Hematopoietic multipotent progenitor cell treated with erythropoietin and hydrocortisone succinate and interleukin-3 and kit ligand, for 6 days (in vitro differentiated cells): ENCODE results near the gene ASXL2.
"Not testable (repeated sequence)": the region's sequence is repeated elsewhere in the genome, so short reads cannot be mapped to it uniquely, and the experiment has no call there.

Experiments
- DNase-seq: peaks from one replicate; pipeline ENCODE4 v3.0.0-alpha.2; 2015

ASXL2 gene

GRCh38 chr2:25831746-25832449 lies 46.4 kb downstream of the ASXL2 start:
- DNase-seq = peak; percentile 37

- no peak for DNase-seq
Measured at GRCh38 chr2:25829828-25830227, 48.5 kb downstream of the ASXL2 start.

GRCh38 chr2:25829377-25829704 lies 48.9 kb downstream of the ASXL2 start:
- DNase-seq = no peak

- not testable (repeated sequence) for DNase-seq
Measured at GRCh38 chr2:25828532-25829376, 49.5 kb downstream of the ASXL2 start.

GRCh38 chr2:25825238-25825637 lies 53.0 kb downstream of the ASXL2 start:
- DNase-seq = peak; percentile 13

GRCh38 chr2:25824718-25825117 lies 53.6 kb downstream of the ASXL2 start:
- no peak for DNase-seq

GRCh38 chr2:25824216-25824615 lies 54.1 kb downstream of the ASXL2 start:
- DNase-seq = no peak

GRCh38 chr2:25822190-25823117 lies 55.8 kb downstream of the ASXL2 start:
- peak; percentile 52 for DNase-seq

GRCh38 chr2:25821225-25822056 lies 56.8 kb downstream of the ASXL2 start:
- peak; percentile 10 for DNase-seq

GRCh38 chr2:25819597-25820039 lies 58.7 kb downstream of the ASXL2 start:
- DNase-seq = peak; percentile 34

- no peak for DNase-seq
Measured at GRCh38 chr2:25817630-25818029, 60.7 kb downstream of the ASXL2 start.

- DNase-seq = no peak
Measured at GRCh38 chr2:25817006-25817405, 61.3 kb downstream of the ASXL2 start.

- DNase-seq = no peak
Measured at GRCh38 chr2:25816249-25816648, 62.0 kb downstream of the ASXL2 start.

GRCh38 chr2:25814681-25815080 lies 63.6 kb downstream of the ASXL2 start:
- DNase-seq = no peak

- no peak for DNase-seq
Measured at GRCh38 chr2:25810428-25810827, 67.9 kb downstream of the ASXL2 start.

GRCh38 chr2:25809646-25810045 lies 68.6 kb downstream of the ASXL2 start:
- DNase-seq = no peak

- DNase-seq = no peak
Measured at GRCh38 chr2:25808006-25808383, 70.3 kb downstream of the ASXL2 start.

- DNase-seq = no peak
Measured at GRCh38 chr2:25806941-25807340, 71.3 kb downstream of the ASXL2 start.

- no peak for DNase-seq
Measured at GRCh38 chr2:25805987-25806386, 72.3 kb downstream of the ASXL2 start.

GRCh38 chr2:25804338-25804737 lies 73.9 kb downstream of the ASXL2 start:
- DNase-seq = no peak

GRCh38 chr2:25799301-25799700 lies 79.0 kb downstream of the ASXL2 start:
- DNase-seq = no peak
